CD14-positive monocyte (primary cell): ENCODE measurements around the gene TPPP. TPM values are rescaled to one million over a fixed set of nuclear protein-coding genes. Genes with fewer than 3 reads are reported as not detected.

ENCODE experiments used
- DNase-seq, 3 donors: peaks; one replicate each; pipeline ENCODE4 v3.0.0-alpha.2; 2011 to 2022
- H2AFZ ChIP-seq: 2 replicates; pipeline ENCODE4 v1.6.0; 2012; ENCODE audit warnings: mild to moderate bottlenecking, low read depth, low read length, inconsistent platforms; ENCODE audit not compliant: insufficient read depth, poor library complexity, severe bottlenecking
- H3K27ac ChIP-seq, 2 donors: 1 replicate in 1 of 2; 2 replicates in 1 of 2; pipeline ENCODE4 v1.5.1; 2012 to 2013; ENCODE audit warnings: low read length in 2 of 2, control low read depth in 1 of 2, inconsistent platforms in 1 of 2, low read depth in 1 of 2, mild to moderate bottlenecking in 1 of 2
- H3K27me3 ChIP-seq, 2 donors: one replicate each; pipeline versions ENCODE4 v1.6.0 to v1.6.1; 2011 to 2013; ENCODE audit warnings: low read length in 2 of 2; ENCODE audit not compliant: control insufficient read depth in 2 of 2, insufficient read depth in 2 of 2
- H3K36me3 ChIP-seq, 2 donors: replicated peaks in 1 of 2; 1 replicate in 1 of 2; 2 replicates in 1 of 2; pipeline versions ENCODE4 v1.5.1 to v1.6.1; 2012 to 2013; ENCODE audit warnings: low read length in 2 of 2, control low read depth in 1 of 2, inconsistent platforms in 1 of 2, mild to moderate bottlenecking in 1 of 2; ENCODE audit not compliant: insufficient read depth in 2 of 2, control insufficient read depth in 1 of 2
- H3K4me1 ChIP-seq, 2 donors: 1 replicate in 1 of 2; 2 replicates in 1 of 2; pipeline versions ENCODE4 v1.5.1 to v1.6.1; 2012 to 2013; ENCODE audit warnings: low read length in 2 of 2, control low read depth in 1 of 2, inconsistent platforms in 1 of 2, mild to moderate bottlenecking in 1 of 2, moderate library complexity in 1 of 2; ENCODE audit not compliant: insufficient read depth in 2 of 2, control insufficient read depth in 1 of 2
- H3K4me2 ChIP-seq: replicated peaks from 2 replicates; pipeline ENCODE3; 2012; ENCODE audit warnings: low read length, moderate library complexity, mild to moderate bottlenecking; ENCODE audit not compliant: poor library complexity, severe bottlenecking; ENCODE audit errors: extremely low read depth
- H3K4me3 ChIP-seq, 3 experiments: fragments of 200-600 bp in 1 of 3; sonication (generic) in 1 of 3; replicated peaks in 1 of 3; 1 replicate in 2 of 3; 2 replicates in 1 of 3; pipeline ENCODE4 v1.5.1; 2011 to 2013; ENCODE audit warnings: low read length in 3 of 3, mild to moderate bottlenecking in 3 of 3, control low read depth in 2 of 3, low read depth in 2 of 3, inconsistent platforms in 1 of 3, moderate library complexity in 1 of 3
- H3K79me2 ChIP-seq: 2 replicates; pipeline ENCODE4 v1.6.0; 2012; ENCODE audit warnings: mild to moderate bottlenecking, control low read depth, inconsistent platforms, low read length, moderate library complexity; ENCODE audit not compliant: insufficient read depth
- H3K9ac ChIP-seq: 2 replicates; pipeline ENCODE4 v1.6.0; 2017; ENCODE audit warnings: low read length, mild to moderate bottlenecking; ENCODE audit not compliant: insufficient read depth, poor library complexity, severe bottlenecking
- H3K9me3 ChIP-seq, 2 donors: replicated peaks in 1 of 2; 1 replicate in 1 of 2; 2 replicates in 1 of 2; pipeline versions ENCODE4 v1.5.1 to v1.6.1; 2012 to 2013; ENCODE audit warnings: low read length in 2 of 2, control low read depth in 1 of 2; ENCODE audit not compliant: control insufficient read depth in 1 of 2, insufficient read depth in 1 of 2
- H4K20me1 ChIP-seq: 2 replicates; pipeline ENCODE4 v1.6.0; 2012; ENCODE audit warnings: mild to moderate bottlenecking, low read length, control low read depth, moderate library complexity; ENCODE audit not compliant: insufficient read depth
- H3K27ac Mint-ChIP-seq, 7 donors: one replicate each; pipeline ENCODE4 v1.8.0; 2020; ENCODE audit warnings: mild to moderate bottlenecking in 7 of 7, mixed read lengths in 7 of 7, moderate library complexity in 6 of 7, inconsistent platforms in 2 of 7
- H3K27me3 Mint-ChIP-seq, 3 donors: one replicate each; pipeline ENCODE4 v1.8.0; 2021 to 2022; ENCODE audit warnings: low read depth in 3 of 3, mild to moderate bottlenecking in 3 of 3, mixed read lengths in 3 of 3, moderate library complexity in 3 of 3, inconsistent platforms in 1 of 3
- H3K36me3 Mint-ChIP-seq, 2 donors: one replicate each; pipeline ENCODE4 v1.8.0; 2020; ENCODE audit warnings: mixed read lengths in 2 of 2, inconsistent platforms in 1 of 2, mild to moderate bottlenecking in 1 of 2
- H3K4me1 Mint-ChIP-seq: one replicate; pipeline ENCODE4 v1.8.0; 2020; ENCODE audit warnings: mild to moderate bottlenecking, mixed read lengths
- H3K4me3 Mint-ChIP-seq, 2 donors: one replicate each; pipeline ENCODE4 v1.8.0; 2020; ENCODE audit warnings: mild to moderate bottlenecking in 2 of 2, mixed read lengths in 2 of 2, moderate library complexity in 1 of 2
- H3K9me3 Mint-ChIP-seq, 7 donors: one replicate each; pipeline ENCODE4 v1.8.0; 2020 to 2022; ENCODE audit warnings: mixed read lengths in 7 of 7, mild to moderate bottlenecking in 6 of 7, moderate library complexity in 6 of 7, inconsistent platforms in 2 of 7
- CTCF ChIP-seq: fragments of 200-600 bp; IDR thresholded peaks from one replicate; pipeline ENCODE4 v1.8.0; 2022; ENCODE audit warnings: antibody characterized with exemption, mild to moderate bottlenecking
- WGBS: methylation state at CpG from one replicate; pipeline ENCODE4 v1.1.5; 2013; ENCODE audit warnings: missing lambda C conversion rate; ENCODE audit not compliant: insufficient coverage; 5-methylcytosine and 5-hydroxymethylcytosine counted together
- intact Hi-C, 2 donors: fragments of 100-400 bp; cut with micrococcal nuclease; formaldehyde crosslinking; loops; one replicate each; pipeline versions ENCODE4 v1.15.0 to v1.15.1; 2023
- polyA plus RNA-seq, 3 donors: library from polyadenylated mRNA; depleted of rRNA in 1 of 3; unstranded in 2 of 3; stranded (reverse) in 1 of 3; fragments of 300-500 nt in 2 of 3; fragments of >200 nt in 1 of 3; fragmentation: Illumina TruSeq in 2 of 3; gene quantifications; 1 replicate in 2 of 3; 2 replicates in 1 of 3; pipeline ENCODE4 v1.2.3, GENCODE V29; 2012 to 2021

Gene TPPP
- polyA plus RNA-seq, 3 donors = 0.02 to 0.17 (median 0.06) TPM

DNA sequence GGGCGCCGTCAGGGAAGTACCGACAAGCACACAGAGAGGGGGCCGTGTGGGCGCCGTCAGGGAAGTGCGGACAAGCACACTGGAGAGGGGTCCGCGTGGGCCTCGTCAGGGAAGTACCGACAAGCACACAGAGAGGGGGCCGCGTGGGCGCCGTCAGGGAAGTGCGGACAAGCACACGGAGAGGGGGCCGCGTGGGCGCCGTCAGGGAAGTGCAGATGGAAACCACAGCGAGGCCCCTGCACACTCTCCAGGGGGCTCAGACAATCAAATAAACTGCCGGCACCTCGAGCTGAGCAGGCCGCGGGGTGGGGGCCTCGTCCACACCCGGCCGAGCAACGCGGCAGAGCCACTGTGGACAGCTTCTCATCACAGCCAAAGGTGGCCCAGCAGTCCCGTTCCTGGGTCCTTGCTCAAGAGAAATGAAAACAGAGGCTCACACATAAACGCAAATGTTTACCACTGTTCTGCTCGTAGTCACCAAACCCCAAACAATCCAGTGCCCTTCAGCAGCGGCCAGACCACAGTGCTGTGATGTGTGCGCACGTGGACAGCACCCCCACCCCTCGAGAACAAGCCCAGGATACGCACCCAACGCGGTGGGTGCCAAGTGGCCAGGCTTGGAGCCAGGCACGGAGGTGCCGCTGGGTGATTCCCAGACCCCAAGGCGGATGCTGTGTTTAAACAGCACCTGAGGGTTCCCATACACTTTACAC lies 24.7 kb downstream of the TPPP start:
- H3K27ac Mint-ChIP-seq = no peak overlapping the region
- H3K9me3 Mint-ChIP-seq = peaks cover 0 to 2% (median 0%) of the 10 kb centered on the region in 7 donors
- peaks cover 0 to 16% of the 10 kb centered on the region in 2 donors for H3K27me3 ChIP-seq
- no peak for TF ChIP-seq CTCF
- H3K36me3 ChIP-seq = no peaks in the 10 kb centered on the region
- H3K27ac ChIP-seq = no peak overlapping the region
- no peaks in the 10 kb centered on the region for H3K9me3 ChIP-seq
- no peak overlapping the region for H2AFZ ChIP-seq
- DNase-seq = no peak
- H3K4me2 ChIP-seq = no peak overlapping the region
- H3K4me3 ChIP-seq = no peak overlapping the region
- H3K79me2 ChIP-seq = no peaks in the 10 kb centered on the region
- intact Hi-C loops = loop anchor here in 1 of 2 donors (10.0 kb wide), 1 partner anchor 236 kb away; no protein-coding TSS in a partner anchor
- no peaks in the 10 kb centered on the region for H3K4me1 ChIP-seq
- 83% methylated on average over 38 of the region's 44 CpGs for WGBS
- no peak overlapping the region for H3K4me3 Mint-ChIP-seq
- H3K9ac ChIP-seq = no peak overlapping the region
- no peaks in the 10 kb centered on the region for H4K20me1 ChIP-seq
- peaks cover 10 to 14% of the 10 kb centered on the region in 2 donors for H3K36me3 Mint-ChIP-seq
- H3K4me1 Mint-ChIP-seq = peaks cover 4% of the 10 kb centered on the region
- H3K27me3 Mint-ChIP-seq = peaks cover 3 to 28% (median 8%) of the 10 kb centered on the region in 3 donors

- no peak overlapping the region for H3K4me3 Mint-ChIP-seq
Measured at GRCh38 chr5:666816-667498, 26.2 kb downstream of the TPPP start.

More at GRCh38 chr5:666816-667498, 26.2 kb downstream of the TPPP start:
- no peak overlapping the region for H2AFZ ChIP-seq
- Mint-ChIP-seq H3K36me3 (peaks cover 15 to 25% of the 10 kb centered on the region in 2 donors), H3K27ac (peak overlapping the region in 1 of 7 donors; percentile 91), H3K27me3 (peaks cover 0 to 14% (median 3%) of the 10 kb centered on the region in 3 donors), H3K9me3 (peaks cover 0 to 13% (median 5%) of the 10 kb centered on the region in 7 donors), H3K4me1 (no peaks in the 10 kb centered on the region)
- H3K36me3 ChIP-seq = peaks cover 0 to 5% of the 10 kb centered on the region in 2 donors
- DNase-seq = no peak
- H3K9ac ChIP-seq = no peak overlapping the region
- H3K79me2 ChIP-seq = no peaks in the 10 kb centered on the region
- no peak overlapping the region for H3K4me3 ChIP-seq
- intact Hi-C loops = loop anchor here in 1 of 2 donors (10.0 kb wide), 1 partner anchor 238 kb away; no protein-coding TSS in a partner anchor
- H3K4me2 ChIP-seq = no peak overlapping the region
- no peak for TF ChIP-seq CTCF
- peaks cover 0 to 2% of the 10 kb centered on the region in 2 donors for H3K27me3 ChIP-seq
- H4K20me1 ChIP-seq = no peaks in the 10 kb centered on the region
- 95% methylated on average over 8 of the region's 13 CpGs for WGBS
- no peak overlapping the region for H3K27ac ChIP-seq
- H3K4me1 ChIP-seq = no peaks in the 10 kb centered on the region
- peaks cover 0 to 6% of the 10 kb centered on the region in 2 donors for H3K9me3 ChIP-seq
